KMS-11 (cell line): ENCODE results near the gene LEFTY2.
A peak's percentile ranks its signal among the peaks of the same experiment; 100 is the strongest.
"Not testable (repeated sequence)": the region's sequence is repeated elsewhere in the genome, so short reads cannot be mapped to it uniquely, and the experiment has no call there.

Source experiments
- H2AFZ ChIP-seq: fragments of 200-600 bp; sonication (generic); 2 replicates; pipeline ENCODE4 v1.6.1; 2016; ENCODE audit warnings: antibody characterized with exemption, mixed run types, low read depth
- H3K27ac ChIP-seq: fragments of 200-600 bp; sonication (generic); 2 replicates; pipeline ENCODE4 v1.6.1; 2016; ENCODE audit warnings: mild to moderate bottlenecking, mixed run types
- H3K27me3 ChIP-seq: fragments of 200-600 bp; sonication (generic); 2 replicates; pipeline ENCODE4 v1.6.1; 2017; ENCODE audit warnings: mild to moderate bottlenecking, low read depth, mixed run types, moderate library complexity; ENCODE audit not compliant: insufficient read depth
- H3K36me3 ChIP-seq: fragments of 200-600 bp; sonication (generic); 2 replicates; pipeline ENCODE4 v1.6.1; 2017; ENCODE audit warnings: mild to moderate bottlenecking, mixed run types; ENCODE audit not compliant: insufficient read depth
- H3K4me1 ChIP-seq: fragments of 200-600 bp; sonication (generic); 2 replicates; pipeline ENCODE4 v1.6.1; 2016; ENCODE audit warnings: mild to moderate bottlenecking, low read depth, mixed run types; ENCODE audit not compliant: poor library complexity, severe bottlenecking
- H3K4me2 ChIP-seq: fragments of 200-600 bp; sonication (generic); 2 replicates; pipeline ENCODE4 v1.7.0; 2016; ENCODE audit warnings: mild to moderate bottlenecking, mixed run types
- H3K4me3 ChIP-seq: fragments of 200-600 bp; sonication (generic); IDR thresholded peaks from 2 replicates; pipeline ENCODE4 v1.6.1; 2017; ENCODE audit warnings: low read depth, low read length, mixed read lengths; ENCODE audit not compliant: insufficient read depth
- H3K79me2 ChIP-seq: fragments of 200-600 bp; sonication (generic); 2 replicates; pipeline ENCODE4 v1.6.1; 2016; ENCODE audit warnings: low read depth, mixed run types; ENCODE audit not compliant: insufficient read depth
- H3K9ac ChIP-seq: fragments of 200-600 bp; sonication (generic); 2 replicates; pipeline ENCODE4 v1.6.1; 2016; ENCODE audit warnings: mild to moderate bottlenecking, mixed run types
- H4K20me1 ChIP-seq: fragments of 200-600 bp; sonication (generic); 2 replicates; pipeline ENCODE4 v1.6.1; 2016; ENCODE audit warnings: mild to moderate bottlenecking, mixed run types; ENCODE audit not compliant: insufficient read depth
- TF ChIP-seq, protein P1 (sequence below): fragments of 200-600 bp; sonication (generic); conservative IDR thresholded peaks from 2 replicates; pipeline ENCODE4 v1.6.1; 2017; ENCODE audit warnings: low read depth, mild to moderate bottlenecking, antibody characterized with exemption, low read length, moderate library complexity, mixed read lengths

Gene LEFTY2

DNA sequence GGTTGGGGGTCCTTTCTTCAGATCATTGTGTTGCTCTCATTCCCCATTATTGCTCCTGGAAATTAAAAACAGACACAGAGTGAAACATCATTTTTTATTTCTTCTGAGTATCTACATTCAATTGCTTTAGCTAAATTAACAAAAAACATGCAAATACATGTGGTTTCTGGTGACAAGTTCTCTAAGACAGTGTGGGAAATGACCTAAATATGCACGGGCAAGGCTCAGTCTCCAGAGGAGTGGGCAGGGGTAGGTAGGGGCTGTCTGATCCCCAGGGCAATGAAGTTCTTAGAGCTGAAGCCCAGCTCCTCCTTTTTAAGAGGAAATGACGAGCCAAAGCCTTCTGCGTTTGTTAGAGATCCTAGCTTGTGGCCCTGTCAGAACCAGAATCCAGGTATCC, 4.5 kb downstream of the LEFTY2 start:
- H3K27ac ChIP-seq: no peak overlapping the region
- no peak overlapping the region for H3K4me3 ChIP-seq
- H3K79me2 ChIP-seq: no peaks in the 10 kb centered on the region
- no peaks in the 10 kb centered on the region for H3K27me3 ChIP-seq
- H4K20me1 ChIP-seq: no peaks in the 10 kb centered on the region
- H2AFZ ChIP-seq: no peak overlapping the region
- no peaks in the 10 kb centered on the region for H3K36me3 ChIP-seq
- peaks cover 31% of the 10 kb centered on the region for H3K4me1 ChIP-seq
- TF ChIP-seq, protein P1, sequence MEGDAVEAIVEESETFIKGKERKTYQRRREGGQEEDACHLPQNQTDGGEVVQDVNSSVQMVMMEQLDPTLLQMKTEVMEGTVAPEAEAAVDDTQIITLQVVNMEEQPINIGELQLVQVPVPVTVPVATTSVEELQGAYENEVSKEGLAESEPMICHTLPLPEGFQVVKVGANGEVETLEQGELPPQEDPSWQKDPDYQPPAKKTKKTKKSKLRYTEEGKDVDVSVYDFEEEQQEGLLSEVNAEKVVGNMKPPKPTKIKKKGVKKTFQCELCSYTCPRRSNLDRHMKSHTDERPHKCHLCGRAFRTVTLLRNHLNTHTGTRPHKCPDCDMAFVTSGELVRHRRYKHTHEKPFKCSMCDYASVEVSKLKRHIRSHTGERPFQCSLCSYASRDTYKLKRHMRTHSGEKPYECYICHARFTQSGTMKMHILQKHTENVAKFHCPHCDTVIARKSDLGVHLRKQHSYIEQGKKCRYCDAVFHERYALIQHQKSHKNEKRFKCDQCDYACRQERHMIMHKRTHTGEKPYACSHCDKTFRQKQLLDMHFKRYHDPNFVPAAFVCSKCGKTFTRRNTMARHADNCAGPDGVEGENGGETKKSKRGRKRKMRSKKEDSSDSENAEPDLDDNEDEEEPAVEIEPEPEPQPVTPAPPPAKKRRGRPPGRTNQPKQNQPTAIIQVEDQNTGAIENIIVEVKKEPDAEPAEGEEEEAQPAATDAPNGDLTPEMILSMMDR: no peak
- H3K9ac ChIP-seq: no peak overlapping the region
- H3K4me2 ChIP-seq: no peak overlapping the region

GRCh38 chr1:225936086-225936485, 4.9 kb downstream of the LEFTY2 start:
- not testable (repeated sequence) for H3K4me2 ChIP-seq, H2AFZ ChIP-seq, H3K4me3 ChIP-seq, H3K27me3 ChIP-seq, H3K36me3 ChIP-seq, H3K27ac ChIP-seq, H3K9ac ChIP-seq, H3K79me2 ChIP-seq, H4K20me1 ChIP-seq
- H3K4me1 ChIP-seq: peaks cover 27% of the 10 kb centered on the region

DNA sequence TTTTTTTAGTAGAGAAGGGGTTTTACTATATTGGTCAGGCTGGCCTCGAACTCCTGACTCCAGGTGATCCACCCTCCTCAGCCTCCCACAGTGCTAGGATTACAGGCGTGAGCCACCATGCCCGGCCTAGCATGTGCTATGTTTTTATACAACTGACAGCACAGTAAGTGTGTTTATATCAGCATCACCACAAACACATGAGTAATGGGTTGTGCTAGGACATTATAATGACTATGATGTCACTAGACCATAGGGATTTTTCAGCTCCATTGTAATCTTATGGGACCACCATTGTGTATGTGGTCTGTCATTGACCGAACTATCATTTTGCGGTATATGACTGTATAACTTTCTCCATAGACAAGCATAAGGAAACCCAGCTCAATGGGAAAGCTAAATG, 6.3 kb downstream of the LEFTY2 start:
- H2AFZ ChIP-seq: no peak overlapping the region
- H3K27ac ChIP-seq: no peak overlapping the region
- H3K36me3 ChIP-seq: no peaks in the 10 kb centered on the region
- peaks cover 13% of the 10 kb centered on the region for H3K4me1 ChIP-seq
- no peak overlapping the region for H3K9ac ChIP-seq
- no peak overlapping the region for H3K4me2 ChIP-seq
- TF ChIP-seq, protein P1: no peak
- H3K27me3 ChIP-seq: no peaks in the 10 kb centered on the region
- H4K20me1 ChIP-seq: no peaks in the 10 kb centered on the region
- no peaks in the 10 kb centered on the region for H3K79me2 ChIP-seq
- no peak overlapping the region for H3K4me3 ChIP-seq

- Histone ChIP-seq H3K4me2 (no peak overlapping the region), H3K36me3 (no peaks in the 10 kb centered on the region), H3K79me2 (no peaks in the 10 kb centered on the region), H3K9ac (no peak overlapping the region), H3K4me3 (no peak overlapping the region), H3K4me1 (peaks cover 12% of the 10 kb centered on the region), H2AFZ (no peak overlapping the region), H3K27me3 (no peaks in the 10 kb centered on the region), H3K27ac (no peak overlapping the region), H4K20me1 (no peaks in the 10 kb centered on the region)
- TF ChIP-seq, protein P1: no peak
Observed at GRCh38 chr1:225933072-225933471, 7.9 kb downstream of the LEFTY2 start.

DNA sequence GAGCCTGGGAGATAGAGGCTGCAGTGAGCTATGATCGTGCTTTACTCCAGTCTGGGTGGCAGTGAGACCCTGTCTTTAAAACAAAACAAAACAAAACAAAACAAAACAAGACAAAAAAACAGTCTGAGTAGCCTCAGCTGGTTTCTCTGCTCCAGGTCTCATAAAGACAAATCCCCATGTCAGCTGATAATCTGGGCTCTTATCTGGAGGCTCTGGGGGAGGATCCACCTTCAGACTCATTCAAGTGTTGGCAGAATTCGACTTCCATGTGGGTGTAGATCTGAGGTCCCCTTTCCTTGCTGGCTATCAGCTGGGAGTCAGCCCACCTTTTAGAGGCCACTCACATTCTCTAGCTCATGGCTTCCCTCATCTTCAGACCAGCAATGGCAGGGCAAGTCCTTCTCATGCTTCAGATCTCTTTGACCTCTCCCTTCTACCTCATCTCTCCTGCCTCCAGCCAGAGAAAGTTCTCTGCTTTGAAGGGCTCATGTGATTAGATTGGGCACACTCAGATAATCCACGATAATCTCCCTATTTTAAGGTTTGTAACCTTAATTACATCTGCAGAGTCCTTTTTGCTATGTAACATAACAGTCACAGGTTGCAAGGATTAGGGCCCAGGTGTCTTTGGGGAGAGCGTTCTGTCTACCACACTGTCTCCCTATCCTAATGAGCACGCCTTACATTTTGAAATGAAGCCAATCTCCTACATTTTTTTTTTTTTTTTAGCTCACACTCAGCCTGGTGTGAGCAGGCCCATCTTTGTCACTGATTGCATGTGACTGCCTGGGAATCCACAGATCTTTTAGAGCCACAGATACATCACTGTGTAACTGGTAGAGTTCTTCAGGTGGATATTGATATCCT, 9.5 kb downstream of the LEFTY2 start:
- no peaks in the 10 kb centered on the region for H3K27me3 ChIP-seq
- H3K9ac ChIP-seq: no peak overlapping the region
- no peak overlapping the region for H3K27ac ChIP-seq
- H4K20me1 ChIP-seq: no peaks in the 10 kb centered on the region
- no peaks in the 10 kb centered on the region for H3K79me2 ChIP-seq
- peaks cover 6% of the 10 kb centered on the region for H3K4me1 ChIP-seq
- no peak overlapping the region for H3K4me3 ChIP-seq
- H2AFZ ChIP-seq: peak overlapping the region; percentile 1; the same call in 1 of the 2 replicates
- TF ChIP-seq, protein P1: no peak
- H3K4me2 ChIP-seq: no peak overlapping the region
- H3K36me3 ChIP-seq: no peaks in the 10 kb centered on the region
